GM18951 (cell line): ENCODE measurements around the gene RAB3GAP1.

ENCODE experiments used
- POLR2A ChIP-seq: IDR thresholded peaks from 4 replicates; pipeline ENCODE4 v1.6.1; 2011; ENCODE audit warnings: mild to moderate bottlenecking; ENCODE audit not compliant: insufficient read length, insufficient read depth; ENCODE audit errors: extremely low read depth
- in situ Hi-C: fragments of 300-500 bp; cut with MboI; formaldehyde crosslinking; loops from one replicate; pipeline ENCODE4 v1.12.0; 2022; ENCODE audit warnings: low sequenced_read_pairs, mixed read lengths, inconsistent platforms; ENCODE audit not compliant: unreplicated experiment

The RAB3GAP1 gene

DNA sequence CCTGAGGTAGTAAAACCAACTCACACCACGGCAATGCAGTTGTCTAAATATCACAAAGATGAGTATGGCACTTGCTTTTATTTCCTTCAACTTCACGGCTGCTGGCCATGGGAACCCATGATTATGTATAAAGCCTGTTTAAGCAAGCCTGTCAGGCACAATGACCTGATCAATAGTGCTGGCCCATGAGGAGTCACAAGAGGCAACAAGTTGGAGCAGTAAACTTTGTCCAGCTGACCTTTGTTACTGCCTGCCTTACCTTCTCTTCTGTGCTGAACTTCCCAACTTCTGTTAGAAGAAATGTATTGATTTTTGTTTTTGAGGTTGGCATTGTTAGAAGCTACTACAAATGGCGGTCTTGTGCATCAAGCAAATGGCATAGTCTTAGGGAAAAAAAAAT is 151.9 kb downstream of the RAB3GAP1 start:
- in situ Hi-C loops = no loop called here
- TF ChIP-seq POLR2A = no peak

DNA sequence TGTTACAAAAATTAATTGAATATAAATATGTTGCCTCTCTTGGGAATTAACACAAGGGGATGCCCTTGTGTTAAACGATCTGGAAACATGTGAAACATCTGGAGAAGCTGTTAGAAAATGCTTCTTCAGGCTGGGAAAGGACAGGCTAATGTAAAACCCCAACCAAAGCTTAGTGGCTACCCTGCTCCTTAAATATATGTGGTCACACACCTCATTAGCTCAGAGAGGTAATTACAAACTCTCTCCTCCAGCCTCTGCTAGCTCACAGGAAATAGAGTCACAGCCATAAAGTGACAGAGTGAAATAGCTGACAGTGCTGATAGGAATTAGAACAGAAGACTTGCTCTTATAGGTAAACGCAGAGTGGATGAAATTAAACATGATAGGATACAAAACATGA is 155.9 kb downstream of the RAB3GAP1 start:
- in situ Hi-C loops = no loop called here
- no peak for TF ChIP-seq POLR2A

DNA sequence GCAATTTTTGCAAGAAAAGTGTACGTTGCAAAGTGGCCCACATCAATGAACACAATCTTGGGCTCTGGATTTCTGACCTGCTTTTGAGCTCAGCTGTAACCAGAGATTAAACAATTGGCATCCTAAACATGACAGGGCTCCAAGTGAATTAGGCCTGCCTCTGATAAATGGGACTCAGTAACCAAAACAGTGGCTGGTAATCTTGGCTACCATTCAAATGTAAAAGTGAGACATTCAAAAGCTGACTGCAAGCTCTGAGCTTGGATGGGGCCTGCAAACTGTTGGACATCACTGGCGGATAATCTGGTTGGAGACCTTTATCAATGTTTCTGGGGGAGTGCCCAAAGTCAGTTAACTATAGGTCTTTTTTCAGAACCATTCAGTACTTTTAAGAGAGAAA is 160.7 kb downstream of the RAB3GAP1 start:
- in situ Hi-C loops = no loop called here
- TF ChIP-seq POLR2A = no peak

DNA sequence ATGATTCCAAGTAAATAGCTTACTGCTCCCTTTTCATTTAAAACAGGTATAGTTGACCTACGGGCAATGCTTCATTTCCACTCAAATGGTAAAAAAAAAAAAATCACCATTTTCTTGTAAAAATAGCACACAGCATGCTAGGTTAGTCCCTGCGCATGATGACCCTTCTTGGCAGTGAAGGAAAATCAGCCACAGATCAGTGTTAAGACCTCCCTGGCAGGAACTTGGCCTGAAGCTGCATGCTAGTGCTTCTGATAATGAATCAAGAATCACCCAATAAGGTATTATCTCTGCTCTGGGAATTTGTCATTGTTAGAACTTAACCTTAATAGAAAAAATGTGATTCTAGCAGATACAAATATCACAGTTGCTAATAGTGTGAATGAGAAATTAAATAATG is 166.3 kb downstream of the RAB3GAP1 start:
- no peak for TF ChIP-seq POLR2A
- in situ Hi-C loops = no loop called here

DNA sequence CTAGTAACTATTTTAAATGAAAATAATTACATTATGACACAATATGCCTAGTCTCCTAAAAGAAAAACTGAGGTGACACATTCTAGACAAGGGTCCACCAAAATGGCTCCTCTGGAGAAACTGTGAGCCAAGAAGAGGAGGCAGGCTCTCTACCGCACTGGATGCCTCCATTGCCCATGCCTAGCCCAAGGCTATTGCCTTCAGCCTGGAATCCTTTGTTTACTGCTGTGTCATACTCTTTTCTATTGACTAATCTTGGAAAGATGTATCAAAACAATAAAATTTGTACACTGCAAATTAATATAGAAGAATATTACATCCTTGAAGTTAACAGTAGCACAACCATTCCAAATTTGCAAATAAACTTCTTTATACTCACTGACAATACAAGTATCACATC is 167.1 kb downstream of the RAB3GAP1 start:
- no peak for TF ChIP-seq POLR2A
- in situ Hi-C loops = no loop called here
